Left lung (tissue), 10 donors: ENCODE measurements around the gene CCDC167. TPM values are rescaled to one million over a fixed set of nuclear protein-coding genes. Genes with fewer than 3 reads are reported as not detected.

Experiments
- ATAC-seq: fragments of 200-7000 bp; cut with Tn5 transposase; one replicate; pipeline ENCODE4 v1.9.1; 2020; ENCODE audit warnings: moderate library complexity
- DNase-seq, 4 donors: peaks; one replicate each; pipeline ENCODE4 v3.0.0-alpha.2; 2013 to 2020
- H3K27ac ChIP-seq, 2 donors: fragments of 200-600 bp; sonication (generic) in 1 of 2; one replicate each; pipeline versions ENCODE4 v1.5.0 to v1.8.0; 2020 to 2021
- H3K27me3 ChIP-seq, 2 donors: fragments of 200-600 bp; sonication (generic) in 1 of 2; one replicate each; pipeline versions ENCODE4 v1.5.0 to v1.8.0; 2020 to 2021
- H3K36me3 ChIP-seq, 2 donors: fragments of 200-600 bp; sonication (generic) in 1 of 2; one replicate each; pipeline versions ENCODE4 v1.5.0 to v1.8.0; 2020 to 2021
- H3K4me1 ChIP-seq, 2 donors: fragments of 200-600 bp; one replicate each; pipeline ENCODE4 v1.8.0; 2021
- H3K4me3 ChIP-seq, 2 donors: fragments of 200-600 bp; sonication (generic) in 1 of 2; one replicate each; pipeline versions ENCODE4 v1.5.0 to v1.8.0; 2020 to 2021; ENCODE audit warnings: mild to moderate bottlenecking in 1 of 2
- H3K9me3 ChIP-seq, 2 donors: fragments of 200-600 bp; sonication (generic) in 1 of 2; one replicate each; pipeline versions ENCODE4 v1.5.0 to v1.8.0; 2020 to 2021
- CTCF ChIP-seq, 2 donors: fragments of 200-600 bp; sonication (generic) in 1 of 2; IDR thresholded peaks; one replicate each; pipeline versions ENCODE4 v1.5.0 to v1.8.0; 2021; ENCODE audit warnings: antibody characterized with exemption in 2 of 2
- intact Hi-C, 2 donors: fragments of 100-400 bp; cut with DNase I; formaldehyde crosslinking; loops; one replicate each; pipeline versions ENCODE4 v1.11.2 to v1.14.2; 2022
- polyA plus RNA-seq, 6 donors: library from polyadenylated mRNA; unstranded; fragments of 120-200 nt; gene quantifications; one replicate each; pipeline ENCODE4 v1.2.1, GENCODE V29; 2013; ENCODE audit not compliant: insufficient read length in 6 of 6
- total RNA-seq, 2 donors: library from RNA; stranded (reverse); fragmentation: NEBNext Ultra II Directional; extraction: Animal tissue kit (Norgen Biotek cat#: 25700); gene quantifications; one replicate each; pipeline ENCODE4 v1.2.1, GENCODE V29; 2021
- donor health status: DM: no; HTN: yes; CAD: no.
- donor health status: DM: no; HTN: no; CAD: no.

CCDC167 gene
- total and polyA plus RNA-seq, 8 donors = 18.2 to 25.2 (median 23.7) TPM

- no peaks in the 10 kb centered on the region for H3K9me3 ChIP-seq
- no peak overlapping the region for H3K27ac ChIP-seq
- DNase-seq (no peak), ATAC-seq (no peak)
- intact Hi-C loops = no loop called here
- TF ChIP-seq CTCF (IDR thresholded peaks at IDR 0.05) = no peak
- no peak overlapping the region for H3K4me3 ChIP-seq
- H3K36me3 ChIP-seq = peaks cover 0 to 91% of the 10 kb centered on the region in 2 donors
- H3K27me3 ChIP-seq = no peaks in the 10 kb centered on the region
- H3K4me1 ChIP-seq = no peaks in the 10 kb centered on the region
These were observed 25.4 kb downstream of the CCDC167 start for GRCh38 chr6:37474316-37474715.

GRCh38 chr6:37473364-37474095 is 26.2 kb downstream of the CCDC167 start:
- Histone ChIP-seq H3K4me1 (no peaks in the 10 kb centered on the region), H3K9me3 (no peaks in the 10 kb centered on the region), H3K4me3 (no peak overlapping the region), H3K36me3 (peaks cover 0 to 88% of the 10 kb centered on the region in 2 donors), H3K27me3 (no peaks in the 10 kb centered on the region), H3K27ac (no peak overlapping the region)
- intact Hi-C loops = no loop called here
- peak; percentile 59 for ATAC-seq
- TF ChIP-seq CTCF (IDR thresholded peaks at IDR 0.05) = no peak
- no peak for DNase-seq

GRCh38 chr6:37467718-37468117 is 32.0 kb downstream of the CCDC167 start:
- peaks cover 0 to 81% of the 10 kb centered on the region in 2 donors for H3K36me3 ChIP-seq
- no peaks in the 10 kb centered on the region for H3K4me1 ChIP-seq
- TF ChIP-seq CTCF (IDR thresholded peaks at IDR 0.05) = no peak
- intact Hi-C loops = no loop called here
- H3K27me3 ChIP-seq = no peaks in the 10 kb centered on the region
- ATAC-seq = no peak
- no peak overlapping the region for H3K27ac ChIP-seq
- no peak overlapping the region for H3K4me3 ChIP-seq
- H3K9me3 ChIP-seq = peaks cover 0 to 10% of the 10 kb centered on the region in 2 donors
- no peak for DNase-seq

GRCh38 chr6:37463110-37463509 is 36.6 kb downstream of the CCDC167 start:
- Histone ChIP-seq H3K4me3 (no peak overlapping the region), H3K27me3 (no peaks in the 10 kb centered on the region), H3K27ac (no peak overlapping the region), H3K36me3 (peaks cover 0 to 93% of the 10 kb centered on the region in 2 donors), H3K4me1 (no peaks in the 10 kb centered on the region), H3K9me3 (peaks cover 0 to 10% of the 10 kb centered on the region in 2 donors)
- no peak for TF ChIP-seq CTCF (IDR thresholded peaks at IDR 0.05)
- intact Hi-C loops = no loop called here
- DNase-seq (no peak), ATAC-seq (no peak)

GRCh38 chr6:37460805-37461204 is 38.9 kb downstream of the CCDC167 start:
- H3K27ac ChIP-seq = no peak overlapping the region
- DNase-seq (no peak), ATAC-seq (no peak)
- no peaks in the 10 kb centered on the region for H3K9me3 ChIP-seq
- H3K36me3 ChIP-seq = peaks cover 0 to 87% of the 10 kb centered on the region in 2 donors
- no peak for TF ChIP-seq CTCF (IDR thresholded peaks at IDR 0.05)
- no peaks in the 10 kb centered on the region for H3K27me3 ChIP-seq
- H3K4me1 ChIP-seq = no peaks in the 10 kb centered on the region
- no peak overlapping the region for H3K4me3 ChIP-seq
- intact Hi-C loops = no loop called here
